Stimulated activated CD8-positive, alpha-beta memory T cell treated with anti-CD3 and anti-CD28 coated beads, Interleukin-4, amount 100 ng/mL, for 1 hour (primary cell): ENCODE data around the gene DHODH.
"Not testable (repeated sequence)": the region's sequence is repeated elsewhere in the genome, so short reads cannot be mapped to it uniquely, and the experiment has no call there.

Experiments
- DNase-seq, 2 donors: peaks; one replicate each; pipeline ENCODE4 v3.0.0-alpha.2; 2020; ENCODE audit warnings: low read depth in 2 of 2, low spot score in 1 of 2

The DHODH gene

DNA sequence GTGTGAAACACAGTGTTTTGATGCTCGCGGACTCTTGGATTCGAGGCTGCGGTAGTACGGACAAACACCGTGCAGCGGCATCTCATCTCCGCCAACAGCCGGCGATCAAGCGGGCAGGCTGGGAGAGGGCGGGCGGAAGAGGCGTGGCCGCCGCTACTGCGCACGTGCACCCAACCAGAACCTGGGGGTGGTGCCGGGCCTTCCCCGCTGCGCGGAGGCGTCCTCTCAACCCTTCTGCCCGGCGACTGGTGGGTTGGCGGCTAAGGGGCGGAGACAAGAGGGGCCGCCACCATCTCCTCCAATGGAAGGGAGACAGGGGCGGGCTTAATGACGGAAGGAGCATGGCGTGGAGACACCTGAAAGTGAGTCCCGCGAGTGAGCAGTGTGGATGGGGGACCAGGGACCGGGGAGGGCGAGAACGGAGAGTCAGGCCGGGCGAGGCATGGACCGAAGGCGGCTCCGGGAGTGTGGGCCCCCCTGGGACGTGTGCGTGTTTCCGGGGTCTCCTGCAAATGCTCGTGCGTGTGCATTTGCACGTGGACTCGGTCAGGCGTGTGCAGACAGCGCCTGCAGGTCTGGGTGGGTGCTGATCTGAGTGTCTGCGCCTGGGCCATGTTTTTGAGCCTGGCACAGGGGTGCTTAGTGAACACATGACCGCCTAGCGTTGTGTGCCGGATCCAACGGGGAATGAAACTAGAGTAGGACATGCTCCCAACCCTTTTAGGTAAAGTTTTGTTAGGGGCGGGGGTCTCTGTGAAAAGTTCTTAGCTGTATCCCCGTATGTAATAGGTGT, at the start of gene DHODH:
Gene DHODH, plus strand, starts transcription at position 321 of the 793 bp plus-strand sequence. Its CDS starts 21 bp downstream, at position 342.
- peak; percentile 88 to 95 for DNase-seq

DNA sequence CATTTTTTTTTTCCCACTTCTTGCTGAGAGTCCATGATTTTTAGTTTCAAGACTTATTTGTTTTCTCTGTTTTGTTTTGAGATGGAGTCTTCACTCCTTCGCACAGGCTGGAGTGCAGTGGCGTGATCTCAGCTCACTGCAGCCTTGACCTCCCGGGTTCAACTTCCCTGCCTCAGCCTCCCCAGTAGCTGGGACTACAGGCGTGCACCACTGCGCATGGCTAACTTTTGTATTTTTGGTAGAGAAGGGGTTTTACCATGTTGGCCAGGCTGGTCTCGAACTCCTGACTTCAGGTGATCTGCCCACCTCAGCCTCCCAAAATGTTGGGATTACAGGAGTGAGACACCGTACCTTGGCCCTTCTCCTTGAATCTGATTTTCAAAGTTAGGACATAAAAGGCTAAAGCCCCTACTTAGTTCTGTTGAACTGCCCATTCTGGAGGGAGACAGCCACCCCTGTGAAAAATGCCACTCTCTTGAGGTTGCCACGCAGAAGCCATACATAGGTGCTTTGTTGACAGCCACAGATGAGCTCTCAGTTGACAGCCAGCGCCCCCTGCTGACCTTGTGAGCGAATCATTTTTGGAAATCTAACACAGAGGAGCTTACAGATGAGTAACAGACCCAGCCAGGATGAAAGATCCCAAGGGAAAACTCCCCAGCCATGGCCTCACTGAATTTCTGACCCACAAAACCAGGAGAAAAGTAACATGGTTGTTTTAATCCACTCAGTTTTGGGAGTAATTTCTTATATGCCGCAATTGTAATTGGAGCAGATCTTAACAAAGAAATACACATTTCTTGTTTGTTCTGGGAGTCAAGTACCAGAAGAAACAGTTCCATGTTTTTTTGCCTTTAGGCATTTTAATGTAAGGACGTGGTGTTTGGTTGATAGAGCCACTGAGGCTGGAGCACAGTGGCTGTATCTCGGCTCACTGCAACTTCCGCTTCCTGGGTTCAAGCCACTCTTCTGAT, 47.2 kb upstream of the DHODH start:
- peak; percentile 56 to 69 for DNase-seq

DNA sequence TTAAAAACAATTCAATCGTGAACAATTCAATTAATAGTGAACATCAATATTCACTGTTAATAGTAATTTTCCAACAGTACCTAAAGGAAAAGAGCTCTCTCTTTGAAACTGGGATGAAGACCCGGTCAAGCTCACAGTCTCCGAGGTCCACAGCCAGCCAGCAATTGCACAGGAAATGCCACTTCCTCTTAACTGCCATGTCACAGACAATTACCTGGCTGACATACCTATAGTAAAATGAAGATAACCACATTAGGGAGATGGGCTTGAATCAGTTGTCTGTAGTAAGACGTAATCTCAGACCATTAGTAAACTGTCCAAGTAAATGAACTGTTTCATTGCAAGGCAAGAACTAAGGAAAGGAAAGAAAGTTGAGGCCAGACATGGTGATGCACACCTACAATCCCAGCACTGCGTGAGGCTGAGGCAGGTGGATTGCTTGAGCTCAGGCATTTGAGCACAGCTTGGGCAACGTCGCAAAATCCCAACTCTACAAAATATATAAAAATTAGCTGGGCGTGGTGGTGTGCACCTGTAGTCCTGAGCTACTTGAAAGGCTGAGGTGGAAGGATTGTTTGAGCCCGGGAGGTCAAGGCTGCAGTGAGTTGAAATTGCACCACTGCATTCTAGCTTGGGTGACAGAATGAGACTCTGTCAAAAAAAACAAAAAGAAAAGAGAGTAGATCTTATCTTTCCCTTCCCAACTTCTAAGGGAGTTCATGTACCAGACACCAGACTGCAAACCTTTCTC, 45.2 kb upstream of the DHODH start:
- no peak for DNase-seq

DNA sequence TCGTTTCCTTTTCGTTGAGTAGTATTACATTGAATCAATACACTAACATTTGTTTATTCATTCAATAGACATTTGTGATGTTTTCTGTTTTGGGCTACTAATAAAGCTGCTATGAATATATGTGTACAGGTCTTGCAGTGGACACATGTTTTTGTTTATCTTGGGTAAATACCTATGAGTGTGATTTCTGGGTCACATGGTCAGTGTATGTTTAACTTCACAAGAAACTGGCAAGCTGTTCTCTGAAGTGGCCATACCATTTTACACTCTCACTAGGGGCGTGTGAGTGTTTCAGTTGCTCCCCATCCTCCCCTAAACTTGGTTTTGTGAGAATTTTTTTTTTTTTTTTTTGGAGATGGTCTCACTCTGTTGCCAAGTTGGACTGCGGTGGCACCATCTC, 43.3 kb upstream of the DHODH start:
- no peak for DNase-seq

DNA sequence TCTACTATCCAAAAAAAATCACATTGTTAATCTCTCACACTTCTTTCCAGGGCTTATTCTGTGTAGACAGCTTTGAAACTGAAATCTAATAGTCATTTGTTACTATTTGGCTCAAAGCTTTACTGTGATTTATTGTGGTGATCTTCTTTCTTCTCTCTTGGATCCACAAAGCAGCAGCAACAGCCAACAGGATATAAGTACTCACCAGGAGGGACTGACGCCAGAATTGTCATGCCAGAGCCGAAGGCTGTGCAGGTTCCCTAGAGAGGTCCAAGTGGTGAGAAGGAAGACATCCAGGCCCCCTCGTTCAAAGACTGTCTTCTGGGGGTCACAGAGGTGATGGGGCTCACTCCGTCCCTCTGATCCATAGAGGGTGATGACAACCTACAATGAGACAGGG, 41.6 kb upstream of the DHODH start:
- no peak for DNase-seq

DNA sequence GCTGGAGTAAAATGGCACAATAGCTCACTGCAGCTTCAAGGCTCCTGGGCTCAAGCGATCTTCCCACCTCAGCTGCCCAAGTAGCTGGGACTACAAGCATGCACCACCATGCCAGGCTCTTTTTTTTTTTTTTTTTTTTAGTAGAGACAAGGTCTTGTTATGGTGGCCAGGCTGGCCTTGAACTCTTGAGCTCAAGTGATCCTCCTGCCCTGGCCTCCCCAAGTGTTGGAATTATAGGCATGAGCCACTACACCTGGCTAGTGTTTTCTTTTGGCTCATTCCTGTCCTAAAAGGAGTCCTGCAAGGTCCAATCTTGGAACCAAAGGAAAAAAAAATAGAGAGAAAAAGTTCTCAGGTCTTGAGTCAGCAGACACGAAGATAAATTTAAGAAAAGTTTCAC, 39.2 kb upstream of the DHODH start:
- DNase-seq: no peak

DNA sequence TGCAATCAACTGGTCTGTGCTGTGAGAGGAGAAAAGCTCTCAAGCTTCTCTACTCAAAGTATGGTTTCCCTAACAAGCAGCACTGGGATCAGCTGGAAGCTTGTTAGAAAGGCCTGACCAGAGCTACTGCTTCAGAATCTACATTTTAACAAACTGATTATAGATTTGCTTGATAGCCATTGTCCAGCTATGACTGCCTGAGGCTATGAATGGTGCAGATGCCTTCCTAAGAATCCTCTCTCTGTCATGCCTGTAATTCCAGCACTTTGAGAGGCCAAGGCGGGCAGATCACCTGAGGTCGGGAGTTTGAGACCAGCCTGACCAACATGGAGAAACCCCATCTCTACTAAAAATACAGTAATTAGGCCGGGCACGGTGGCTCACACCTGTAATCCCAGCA, 37.0 kb upstream of the DHODH start:
- DNase-seq: no peak

DNA sequence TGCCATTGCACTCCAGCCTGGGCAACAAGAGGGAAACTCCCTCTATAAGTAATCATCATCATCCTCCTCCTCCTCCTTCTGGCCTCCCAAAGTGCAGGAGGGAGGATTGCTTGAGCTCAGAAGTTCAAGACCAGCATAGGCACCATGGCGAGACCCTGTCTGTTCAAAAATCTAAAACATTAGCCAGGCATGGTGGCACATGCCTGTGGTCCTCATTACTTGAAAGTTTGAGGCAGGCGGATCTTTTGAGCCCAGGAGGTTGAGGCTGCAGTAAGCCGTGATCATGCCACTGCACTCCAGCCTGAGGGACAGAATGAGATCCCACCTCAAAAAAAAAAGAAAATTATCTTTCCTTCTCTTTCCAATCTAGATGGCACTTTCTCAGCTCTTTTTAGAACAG, 36.2 kb upstream of the DHODH start:
- no peak for DNase-seq

DNA sequence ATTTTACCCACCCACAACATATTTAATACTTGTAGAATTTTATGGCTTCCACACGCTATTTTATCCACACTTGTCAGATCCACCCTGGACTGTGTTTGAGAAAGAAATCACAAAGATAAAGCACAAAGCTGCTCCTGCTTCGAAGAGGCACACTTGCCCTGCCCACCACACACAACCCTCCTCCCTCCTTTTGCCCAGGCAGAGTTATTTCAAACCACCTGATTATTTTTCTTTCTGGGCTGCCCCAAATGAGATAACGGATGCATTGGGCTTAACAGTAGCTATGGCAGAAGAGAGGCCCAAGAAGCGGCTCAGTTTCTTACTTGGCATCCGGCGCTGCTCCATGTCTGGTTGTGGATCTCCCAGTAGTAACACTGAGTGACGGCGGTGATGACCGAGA, 35.5 kb upstream of the DHODH start:
- no peak for DNase-seq

DNA sequence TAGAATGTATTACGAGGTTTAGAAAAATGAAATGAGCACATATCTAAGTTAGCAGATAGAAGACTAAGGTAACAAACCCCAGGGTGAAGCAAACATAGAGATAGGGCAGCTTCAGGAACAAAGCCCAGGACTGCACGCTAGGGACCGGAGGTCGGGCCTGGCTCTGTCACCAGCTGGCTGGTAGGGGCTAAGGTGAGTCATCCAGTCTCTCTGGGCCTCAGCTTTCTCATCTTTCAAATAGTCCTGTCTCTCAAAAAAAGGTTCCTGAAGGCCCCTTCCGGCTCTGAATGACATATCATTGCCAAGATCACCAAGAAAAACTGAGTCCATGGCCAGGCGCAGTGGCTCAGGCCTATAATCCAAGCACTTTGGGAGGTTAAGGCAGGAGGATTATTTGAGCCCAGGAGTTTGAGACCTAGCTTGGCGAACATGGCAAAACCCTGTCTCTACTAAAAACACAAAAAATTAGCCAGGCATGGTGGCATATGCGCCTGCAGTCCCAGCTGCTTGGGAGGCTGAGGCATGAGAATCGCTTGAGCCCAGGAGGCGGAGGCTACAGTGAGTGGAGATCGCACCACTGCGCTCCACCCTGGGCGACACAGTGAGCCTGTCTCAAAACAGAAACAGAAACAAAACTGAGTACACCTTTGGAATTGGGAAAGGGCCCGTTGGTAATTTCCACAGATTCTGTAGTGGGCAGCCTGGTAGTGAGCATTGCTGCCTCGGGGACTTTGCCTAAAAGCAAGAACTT, 34.3 kb upstream of the DHODH start:
- no peak for DNase-seq

DNA sequence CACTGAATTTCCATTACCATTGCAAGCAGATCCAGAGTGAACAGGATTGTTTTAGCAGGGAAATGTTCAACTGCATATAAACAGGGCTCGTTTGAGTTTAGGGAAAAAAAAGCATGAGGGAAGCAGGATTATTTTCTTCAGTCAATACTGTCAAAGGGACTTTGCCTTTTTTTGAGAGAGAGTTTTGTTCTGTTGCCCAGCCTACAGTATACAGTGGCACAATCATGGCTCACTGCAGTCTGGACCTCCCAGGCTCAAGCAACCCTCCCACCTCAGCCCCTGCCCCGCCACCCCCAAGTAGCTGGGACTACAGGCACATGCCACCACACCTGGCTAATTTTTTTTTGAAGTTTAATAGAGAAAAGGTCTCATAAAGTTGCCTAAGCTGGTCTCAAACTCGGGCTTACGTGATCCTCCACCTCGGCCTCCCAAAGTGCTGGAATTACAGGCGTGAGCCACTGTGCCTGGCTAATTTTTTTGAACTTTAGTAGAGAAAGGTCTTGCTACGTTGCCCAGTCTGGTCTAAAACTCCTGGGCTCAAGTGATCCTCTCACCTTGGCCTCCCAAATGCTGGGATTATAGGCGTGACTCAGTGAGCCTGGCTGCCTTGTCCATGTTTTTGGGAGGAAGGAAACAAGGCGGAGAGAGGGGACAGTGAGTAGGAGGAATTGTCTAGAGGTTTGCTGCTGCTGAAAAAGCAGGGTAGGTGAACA, 23.1 kb upstream of the DHODH start:
- DNase-seq: no peak

DNA sequence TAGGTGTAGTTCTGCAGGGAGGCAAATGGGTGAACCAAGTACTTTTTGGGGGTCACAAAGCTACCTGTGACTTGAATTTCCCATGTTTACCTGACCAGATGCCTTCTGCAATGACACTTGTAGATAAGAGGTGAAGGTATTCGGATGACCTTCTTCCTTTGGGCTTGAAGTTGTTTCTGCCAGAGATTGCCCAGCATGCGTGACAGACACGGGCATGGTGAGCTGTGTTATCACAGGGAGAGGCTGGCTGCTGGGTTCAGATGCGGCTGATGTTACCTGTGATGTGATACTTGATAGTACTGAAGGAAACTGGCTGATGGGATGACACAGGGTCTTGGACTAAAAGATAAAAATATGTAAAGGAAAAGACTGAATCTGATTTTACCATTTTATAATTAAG, 22.4 kb upstream of the DHODH start:
- no peak for DNase-seq

DNA sequence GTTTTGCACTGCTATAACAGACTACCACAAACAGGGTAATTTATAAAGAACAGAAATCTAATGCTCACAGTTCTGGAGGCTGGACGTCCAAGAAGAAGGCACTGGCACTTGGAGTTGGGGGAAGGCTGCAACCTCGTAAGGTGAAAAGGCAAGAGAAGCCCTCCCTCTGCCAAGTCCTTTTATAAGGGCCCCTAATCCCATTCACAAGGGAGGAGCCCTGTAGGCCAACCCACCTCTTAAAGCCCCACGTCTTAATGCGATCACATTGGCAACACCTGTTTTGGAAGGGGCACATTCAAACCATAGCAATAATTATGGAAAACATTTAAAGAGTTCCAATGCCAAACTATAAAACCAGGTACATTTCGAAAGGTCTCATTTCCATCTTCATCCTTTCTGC, 13.5 kb upstream of the DHODH start:
- no peak for DNase-seq

DNA sequence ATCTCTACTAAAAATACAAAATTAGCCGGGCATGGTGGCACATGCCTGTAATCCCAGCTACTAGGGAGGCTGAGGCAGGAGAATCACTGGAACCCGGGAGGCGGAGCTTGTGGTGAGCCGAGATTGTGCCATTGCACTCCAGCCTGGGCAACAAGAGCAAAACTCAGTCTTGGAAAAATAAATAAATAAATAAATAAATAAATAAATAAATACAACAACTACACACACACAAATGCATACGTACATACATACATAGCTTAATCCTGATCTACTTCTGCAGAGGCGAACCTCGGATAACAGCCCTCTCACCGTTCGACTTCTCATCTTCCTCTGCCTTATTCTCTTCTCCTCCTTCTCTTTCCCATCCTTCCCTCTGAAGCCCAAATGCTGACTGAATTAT, 11.0 kb upstream of the DHODH start:
- not testable (repeated sequence) for DNase-seq

DNA sequence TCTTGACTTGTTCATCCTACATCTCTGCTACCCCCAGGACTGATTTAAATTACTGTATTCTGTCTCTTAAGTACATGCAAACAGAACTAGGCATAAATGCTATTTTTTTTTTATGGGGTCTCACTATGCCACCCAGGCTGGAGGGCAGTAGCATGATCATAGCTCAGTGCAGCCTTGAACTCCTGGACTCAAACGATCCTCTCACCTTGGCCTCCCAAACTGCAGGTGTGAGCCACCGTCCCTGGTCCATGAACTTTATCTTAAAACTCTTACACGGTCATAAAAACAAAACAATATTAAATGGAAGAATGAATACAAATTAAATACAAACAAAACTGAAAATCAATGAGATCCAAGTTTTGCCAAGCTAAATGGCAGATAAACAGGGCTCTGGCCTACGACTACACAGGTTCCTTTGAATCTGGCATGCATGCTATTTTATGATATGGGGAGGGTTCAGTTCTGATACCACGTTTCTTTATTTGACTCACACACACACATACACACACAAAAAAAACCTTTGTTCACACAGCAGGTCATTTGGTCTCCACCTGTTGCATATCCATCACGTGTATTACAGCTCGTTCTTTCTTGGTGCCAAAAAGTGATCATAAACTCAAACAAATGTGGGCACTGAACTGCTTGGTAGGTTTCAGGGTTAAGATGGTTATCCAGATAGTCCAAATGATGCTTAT, 7.2 kb upstream of the DHODH start:
- DNase-seq: no peak

DNA sequence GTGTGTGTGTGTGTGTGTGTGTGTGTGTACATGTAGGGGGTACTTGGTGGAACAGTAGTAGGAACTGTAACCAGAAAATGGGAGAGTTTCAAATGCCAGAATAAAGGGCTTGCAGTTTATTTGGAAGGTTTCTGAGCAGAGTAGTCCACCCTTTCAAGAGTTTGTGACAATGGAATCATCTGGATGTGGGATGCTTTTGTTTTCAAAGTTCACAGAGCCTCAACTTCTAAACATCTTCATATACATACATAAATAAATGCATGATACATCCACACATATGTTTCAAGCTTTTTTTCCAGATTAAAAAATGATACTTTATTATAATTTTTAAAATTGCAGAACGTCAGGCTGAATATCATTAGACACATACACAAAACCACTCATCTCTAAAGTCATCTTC, 5.9 kb upstream of the DHODH start:
- DNase-seq: no peak

DNA sequence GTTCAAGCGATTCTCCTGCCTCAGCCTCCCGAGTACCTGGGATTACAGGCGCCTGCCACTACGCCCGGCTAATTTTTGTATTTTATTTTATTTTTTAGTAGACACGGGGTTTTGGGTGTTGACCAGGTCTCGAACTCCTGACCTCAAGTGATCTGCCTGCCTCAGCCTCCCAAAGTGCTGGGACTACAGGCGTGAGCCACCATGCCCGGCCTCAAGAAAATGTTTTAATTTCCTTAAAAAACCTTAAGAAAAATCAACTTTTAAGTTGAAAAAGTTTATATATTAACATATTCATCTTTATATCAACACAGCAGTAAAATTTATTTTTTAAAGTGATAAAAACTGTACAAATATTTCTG, 500 bp upstream of the DHODH start:
- not testable (repeated sequence) for DNase-seq

DNA sequence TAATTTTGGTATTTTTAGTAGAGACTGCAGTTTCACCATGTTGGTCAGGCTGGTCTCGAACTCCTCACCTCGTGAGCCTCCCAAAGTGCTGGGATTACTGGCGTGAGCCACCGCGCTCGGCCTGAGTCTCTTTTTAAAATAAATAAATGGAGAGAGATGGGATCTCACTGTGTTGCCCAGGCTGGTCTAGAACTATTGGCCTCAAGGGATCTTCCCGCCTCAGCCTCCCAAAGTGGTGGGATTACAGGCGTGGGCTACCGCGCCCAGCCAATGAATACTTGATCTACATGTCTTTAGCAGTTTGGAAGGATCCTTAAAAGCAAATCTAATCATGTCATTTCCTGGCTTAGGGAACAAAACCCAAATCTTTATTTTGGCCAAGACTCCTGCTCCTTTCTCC, 1.2 kb downstream of the DHODH start:
- no peak for DNase-seq

DNA sequence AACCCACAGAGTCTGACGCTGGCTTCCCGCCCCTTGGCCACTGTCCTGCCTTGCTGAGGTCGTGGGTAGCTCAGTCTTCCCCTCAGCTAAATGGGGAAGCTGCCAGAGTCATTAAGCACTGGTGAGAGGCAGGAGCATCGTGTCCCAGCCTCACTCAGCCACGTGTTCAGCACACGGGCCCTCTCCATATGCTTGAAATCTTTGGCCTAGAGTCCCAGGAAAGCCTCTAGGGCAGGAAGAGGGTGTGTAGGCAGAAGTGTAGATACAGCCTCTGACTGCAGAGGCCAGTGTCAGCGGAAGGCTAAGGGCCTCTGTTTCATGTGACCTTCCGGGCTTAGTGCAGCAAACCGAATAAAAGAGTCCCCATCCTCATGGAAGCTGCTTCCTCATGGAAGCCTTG, 4.1 kb downstream of the DHODH start:
- DNase-seq: no peak

DNA sequence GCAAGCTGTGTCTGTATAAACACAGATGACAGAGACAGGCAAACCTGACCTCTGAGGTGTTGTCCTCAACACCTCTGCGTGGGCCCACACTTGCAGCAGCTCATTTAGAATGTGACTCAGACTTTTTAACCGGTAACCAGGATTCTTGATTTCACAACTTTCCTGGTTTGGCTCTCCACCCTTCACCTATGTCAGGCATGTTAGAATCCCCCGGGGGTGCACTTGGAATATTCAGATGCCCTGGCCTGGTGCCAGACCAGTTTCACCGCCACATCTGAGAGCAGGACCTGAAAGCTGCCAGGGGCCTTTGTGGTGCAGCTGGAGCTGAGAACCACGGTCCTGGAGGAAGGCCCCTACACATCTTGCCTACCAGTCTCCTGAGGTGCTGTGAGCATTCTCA, 4.8 kb downstream of the DHODH start:
- DNase-seq: no peak
